ENCODE data around the gene HAO2.

The HAO2 gene

DNA sequence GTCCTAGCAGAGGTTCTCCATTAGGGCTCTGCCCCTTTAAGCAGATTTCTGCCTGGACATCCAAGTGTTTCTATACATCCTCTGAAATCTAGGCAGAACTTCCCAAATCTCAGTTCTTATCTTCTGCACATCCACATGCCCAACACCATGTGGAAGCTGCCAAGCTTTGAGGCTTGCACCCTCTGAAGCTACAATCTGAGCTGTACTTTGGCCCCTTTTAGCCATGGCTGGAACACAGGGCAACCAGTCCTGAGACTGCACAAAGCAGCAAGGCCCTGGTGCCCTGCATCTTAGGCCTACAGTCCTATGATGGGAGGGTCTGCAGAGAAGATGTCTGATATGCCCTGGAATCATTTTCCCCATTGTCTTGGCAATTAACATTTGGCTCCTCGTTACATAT is 8.0 kb downstream of the HAO2 start:
- TF ChIP-seq, protein P1, sequence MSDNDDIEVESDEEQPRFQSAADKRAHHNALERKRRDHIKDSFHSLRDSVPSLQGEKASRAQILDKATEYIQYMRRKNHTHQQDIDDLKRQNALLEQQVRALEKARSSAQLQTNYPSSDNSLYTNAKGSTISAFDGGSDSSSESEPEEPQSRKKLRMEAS (IDR thresholded peaks at IDR 0.05) = no peak
- TF ChIP-seq RAD21 (IDR thresholded peaks at IDR 0.05; ENCODE audit: low read depth) (no peak), YY1 (IDR thresholded peaks at IDR 0.05; ENCODE audit: low read depth) (no peak), TEAD4 (IDR thresholded peaks at IDR 0.05) (no peak), CEBPB (IDR thresholded peaks at IDR 0.05) (no peak), TAF1 (IDR thresholded peaks at IDR 0.05; ENCODE audit: low read depth) (no peak), NFIC (IDR thresholded peaks at IDR 0.05) (no peak), EGR1 (IDR thresholded peaks at IDR 0.05) (no peak), EP300 (IDR thresholded peaks at IDR 0.05; ENCODE audit: borderline replicate concordance) (no peak), FOXM1 (IDR thresholded peaks at IDR 0.05; ENCODE audit: borderline replicate concordance, low read depth) (no peak), ZBTB7A (IDR thresholded peaks at IDR 0.05; ENCODE audit: low read depth) (no peak)
- TF ChIP-seq, protein P2, sequence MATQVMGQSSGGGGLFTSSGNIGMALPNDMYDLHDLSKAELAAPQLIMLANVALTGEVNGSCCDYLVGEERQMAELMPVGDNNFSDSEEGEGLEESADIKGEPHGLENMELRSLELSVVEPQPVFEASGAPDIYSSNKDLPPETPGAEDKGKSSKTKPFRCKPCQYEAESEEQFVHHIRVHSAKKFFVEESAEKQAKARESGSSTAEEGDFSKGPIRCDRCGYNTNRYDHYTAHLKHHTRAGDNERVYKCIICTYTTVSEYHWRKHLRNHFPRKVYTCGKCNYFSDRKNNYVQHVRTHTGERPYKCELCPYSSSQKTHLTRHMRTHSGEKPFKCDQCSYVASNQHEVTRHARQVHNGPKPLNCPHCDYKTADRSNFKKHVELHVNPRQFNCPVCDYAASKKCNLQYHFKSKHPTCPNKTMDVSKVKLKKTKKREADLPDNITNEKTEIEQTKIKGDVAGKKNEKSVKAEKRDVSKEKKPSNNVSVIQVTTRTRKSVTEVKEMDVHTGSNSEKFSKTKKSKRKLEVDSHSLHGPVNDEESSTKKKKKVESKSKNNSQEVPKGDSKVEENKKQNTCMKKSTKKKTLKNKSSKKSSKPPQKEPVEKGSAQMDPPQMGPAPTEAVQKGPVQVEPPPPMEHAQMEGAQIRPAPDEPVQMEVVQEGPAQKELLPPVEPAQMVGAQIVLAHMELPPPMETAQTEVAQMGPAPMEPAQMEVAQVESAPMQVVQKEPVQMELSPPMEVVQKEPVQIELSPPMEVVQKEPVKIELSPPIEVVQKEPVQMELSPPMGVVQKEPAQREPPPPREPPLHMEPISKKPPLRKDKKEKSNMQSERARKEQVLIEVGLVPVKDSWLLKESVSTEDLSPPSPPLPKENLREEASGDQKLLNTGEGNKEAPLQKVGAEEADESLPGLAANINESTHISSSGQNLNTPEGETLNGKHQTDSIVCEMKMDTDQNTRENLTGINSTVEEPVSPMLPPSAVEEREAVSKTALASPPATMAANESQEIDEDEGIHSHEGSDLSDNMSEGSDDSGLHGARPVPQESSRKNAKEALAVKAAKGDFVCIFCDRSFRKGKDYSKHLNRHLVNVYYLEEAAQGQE (IDR thresholded peaks at IDR 0.05; ENCODE audit: low read depth) = no peak
- TF ChIP-seq, protein P3, sequence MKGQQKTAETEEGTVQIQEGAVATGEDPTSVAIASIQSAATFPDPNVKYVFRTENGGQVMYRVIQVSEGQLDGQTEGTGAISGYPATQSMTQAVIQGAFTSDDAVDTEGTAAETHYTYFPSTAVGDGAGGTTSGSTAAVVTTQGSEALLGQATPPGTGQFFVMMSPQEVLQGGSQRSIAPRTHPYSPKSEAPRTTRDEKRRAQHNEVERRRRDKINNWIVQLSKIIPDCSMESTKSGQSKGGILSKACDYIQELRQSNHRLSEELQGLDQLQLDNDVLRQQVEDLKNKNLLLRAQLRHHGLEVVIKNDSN (IDR thresholded peaks at IDR 0.05) = no peak

DNA sequence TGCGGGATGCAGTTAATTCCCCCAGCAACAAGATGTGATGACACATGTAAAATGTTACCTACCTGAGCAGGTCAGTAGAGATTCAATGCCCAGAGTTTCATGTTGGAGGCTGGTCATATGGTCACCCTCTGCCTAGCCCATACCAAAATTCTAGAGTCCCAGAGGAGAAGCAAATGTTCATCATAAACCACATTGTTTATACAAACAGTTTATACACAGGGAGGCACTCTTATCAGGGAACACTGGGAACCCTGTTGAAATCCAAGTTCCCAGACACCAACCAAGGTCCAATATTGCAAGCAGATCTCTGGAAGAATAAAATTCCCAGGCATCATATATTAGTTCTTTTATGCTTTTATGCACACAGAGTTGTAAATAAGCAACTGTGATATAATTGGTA is 10.5 kb downstream of the HAO2 start:
- TF ChIP-seq, protein P3 (IDR thresholded peaks at IDR 0.05) = no peak
- no peak for TF ChIP-seq TEAD4 (IDR thresholded peaks at IDR 0.05)

DNA sequence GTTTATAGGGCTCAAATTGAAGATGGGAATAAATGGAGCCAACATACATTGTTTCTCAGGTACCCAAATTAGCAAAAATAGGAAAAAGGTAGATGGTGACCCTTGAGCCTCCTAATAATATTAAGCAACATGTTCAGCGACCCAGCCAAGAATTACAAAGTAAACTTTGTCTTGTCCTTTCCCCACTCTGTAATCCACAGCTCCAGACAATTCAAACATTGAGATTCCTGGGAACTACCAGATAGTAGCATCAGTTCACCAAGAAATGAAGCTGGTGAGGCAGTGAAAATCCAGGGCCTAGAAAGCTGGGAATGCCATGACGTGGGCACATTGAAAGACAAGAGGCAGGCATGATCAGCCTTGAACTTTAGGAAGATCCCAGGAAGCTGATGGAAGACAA is 11.7 kb downstream of the HAO2 start:
- TF ChIP-seq TEAD4 (IDR thresholded peaks at IDR 0.05) = no peak
- TF ChIP-seq, protein P1 (IDR thresholded peaks at IDR 0.05) = no peak
- no peak for TF ChIP-seq RAD21 (IDR thresholded peaks at IDR 0.05; ENCODE audit: low read depth)
- TF ChIP-seq CREB1 (IDR thresholded peaks at IDR 0.05; ENCODE audit: low read depth) = no peak
- TF ChIP-seq YY1 (IDR thresholded peaks at IDR 0.05; ENCODE audit: low read depth) = no peak
- no peak for TF ChIP-seq TAF1 (IDR thresholded peaks at IDR 0.05; ENCODE audit: low read depth)
- no peak for TF ChIP-seq NFIC (IDR thresholded peaks at IDR 0.05)
- TF ChIP-seq, protein P2 (IDR thresholded peaks at IDR 0.05; ENCODE audit: low read depth) = no peak
- no peak for TF ChIP-seq EGR1 (IDR thresholded peaks at IDR 0.05)
- no peak for TF ChIP-seq EP300 (IDR thresholded peaks at IDR 0.05; ENCODE audit: borderline replicate concordance)
- TF ChIP-seq FOXM1 (IDR thresholded peaks at IDR 0.05; ENCODE audit: borderline replicate concordance, low read depth) = no peak

DNA sequence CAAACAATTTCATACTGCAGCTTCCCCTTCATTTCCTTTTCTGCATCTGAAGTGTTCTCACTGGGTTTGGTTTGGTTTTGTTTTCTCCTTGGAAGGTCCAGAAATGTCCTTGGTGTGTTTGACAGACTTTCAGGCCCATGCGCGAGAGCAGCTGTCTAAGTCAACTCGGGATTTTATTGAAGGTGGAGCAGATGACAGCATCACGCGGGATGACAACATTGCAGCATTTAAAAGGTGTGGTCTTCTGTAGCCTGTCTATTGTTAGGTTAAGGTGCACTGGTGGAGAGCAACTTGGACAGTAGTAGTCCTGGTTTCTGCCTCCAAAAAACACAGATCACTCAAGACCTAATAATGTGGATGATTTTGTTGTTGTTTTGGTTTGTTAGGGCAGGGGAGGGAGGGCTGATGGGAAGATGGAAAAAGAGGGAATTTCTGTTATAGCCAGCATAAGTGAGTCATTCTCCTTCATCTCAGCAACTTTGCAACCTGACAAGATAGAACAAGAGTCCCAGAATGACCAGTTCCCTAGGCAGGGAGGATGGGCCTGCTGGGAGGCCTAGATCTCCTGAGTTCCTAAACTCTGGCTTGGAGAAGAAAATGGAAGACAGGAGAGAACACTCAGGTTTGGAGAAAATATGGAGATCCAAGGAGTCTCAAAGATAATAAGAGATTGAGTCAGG is 12.5 kb downstream of the HAO2 start:
- TF ChIP-seq, protein P2 (IDR thresholded peaks at IDR 0.05; ENCODE audit: low read depth) = no peak
- TF ChIP-seq NFIC (IDR thresholded peaks at IDR 0.05) (no peak), EP300 (IDR thresholded peaks at IDR 0.05; ENCODE audit: borderline replicate concordance) (no peak), CREB1 (IDR thresholded peaks at IDR 0.05; ENCODE audit: low read depth) (no peak), EGR1 (IDR thresholded peaks at IDR 0.05) (no peak), ZBTB7A (IDR thresholded peaks at IDR 0.05; ENCODE audit: low read depth) (no peak), TEAD4 (IDR thresholded peaks at IDR 0.05) (no peak), TCF12 (IDR thresholded peaks at IDR 0.05; ENCODE audit: low read depth) (no peak), YY1 (IDR thresholded peaks at IDR 0.05; ENCODE audit: low read depth) (no peak), TAF1 (IDR thresholded peaks at IDR 0.05; ENCODE audit: low read depth) (no peak), FOXM1 (IDR thresholded peaks at IDR 0.05; ENCODE audit: borderline replicate concordance, low read depth) (no peak), RAD21 (IDR thresholded peaks at IDR 0.05; ENCODE audit: low read depth) (no peak), CEBPB (IDR thresholded peaks at IDR 0.05) (no peak)
- TF ChIP-seq, protein P3 (IDR thresholded peaks at IDR 0.05) = no peak
- TF ChIP-seq, protein P1 (IDR thresholded peaks at IDR 0.05) = no peak
